Spinal cord (tissue), 10 donors: ENCODE measurements around the gene MAK. TPM values are rescaled to one million over a fixed set of nuclear protein-coding genes. Genes with fewer than 3 reads are reported as not detected.
"Not testable (repeated sequence)": the region's sequence is repeated elsewhere in the genome, so short reads cannot be mapped to it uniquely, and the experiment has no call there.

ENCODE experiments used
- DNase-seq, 6 donors: peaks; one replicate each; pipeline versions ENCODE4 v3.0.0 to v3.0.0-alpha.2; 2013 to 2015; ENCODE audit warnings: low spot score in 6 of 6, low read depth in 4 of 6
- H3K27ac ChIP-seq: one replicate; pipeline ENCODE4 v1.5.1; 2013; ENCODE audit warnings: low read depth, low read length, control low read depth
- H3K27me3 ChIP-seq: one replicate; pipeline ENCODE4 v1.6.1; 2013; ENCODE audit warnings: low read length; ENCODE audit not compliant: control insufficient read depth, insufficient read depth
- H3K36me3 ChIP-seq: one replicate; pipeline ENCODE4 v1.6.1; 2013; ENCODE audit warnings: low read length; ENCODE audit not compliant: control insufficient read depth, insufficient read depth
- H3K4me1 ChIP-seq: one replicate; pipeline ENCODE4 v1.6.1; 2013; ENCODE audit warnings: low read length; ENCODE audit not compliant: control insufficient read depth, insufficient read depth
- H3K4me3 ChIP-seq: one replicate; pipeline ENCODE4 v1.5.1; 2013; ENCODE audit warnings: low read depth, low read length, control low read depth
- H3K9me3 ChIP-seq: one replicate; pipeline ENCODE4 v1.6.1; 2013; ENCODE audit warnings: low read length; ENCODE audit not compliant: control insufficient read depth, insufficient read depth
- WGBS: methylation state at CpG from one replicate; pipeline ENCODE4 v1.1.5; 2013; ENCODE audit warnings: missing lambda C conversion rate; ENCODE audit not compliant: insufficient coverage; 5-methylcytosine and 5-hydroxymethylcytosine counted together
- long read RNA-seq, 4 donors: transcript quantifications; one replicate each; lab custom pipeline, GENCODE V29; 2026
- polyA plus RNA-seq, 2 donors: library from polyadenylated mRNA; unstranded; fragments of 120-200 nt; gene quantifications; one replicate each; pipeline ENCODE4 v1.2.1, GENCODE V29; 2013; ENCODE audit not compliant: insufficient read length in 2 of 2
- total RNA-seq, 2 donors: library from RNA; depleted of rRNA in 1 of 2; stranded (reverse); fragments of 120-200 nt in 1 of 2; fragments of >200 nt in 1 of 2; gene quantifications; one replicate each; pipeline versions ENCODE4 v1.2.3 to v1.2.4, GENCODE V29; 2013 to 2014
- donor health status: healthy.

The MAK gene
- total RNA-seq (1 to 10 TPM in 1 of 2 donors, under 1 TPM in 1; 0.79 to 2.0 TPM), polyA plus RNA-seq (1 to 10 TPM; 2.4 to 2.6 TPM)
- long read RNA-seq, donor 1, partial matches to known transcripts = 73 of 179 reads
- long read RNA-seq, donor 1, other reads (novel, unspliced or antisense) = 106 of 179 reads
- long read RNA-seq, donor 2 = 0 reads
- long read RNA-seq, donor 3 = 0 reads
- long read RNA-seq, donor 4, partial matches to known transcripts = 12 of 12 reads
- long read RNA-seq, donor 4, other reads (novel, unspliced or antisense) = 0 of 12 reads

GRCh38 chr6:10837995-10838793 lies at the start of gene MAK:
Gene MAK (minus strand): TSS chr6:10838539. CDS start chr6:10830648, 7,891 bp downstream.
- Histone ChIP-seq H3K27ac (peak within 1 kb of the TSS; percentile 68), H3K4me3 (peak within 1 kb of the TSS; percentile 66), H3K4me1 (peaks cover 15% of the 10 kb centered on the region), H3K27me3 (peaks cover 41% of the 10 kb centered on the region), H3K36me3 (no peaks in the 10 kb centered on the region), H3K9me3 (no peaks in the 10 kb centered on the region)
- peak; percentile 65 to 94 (median 74) for DNase-seq
- under 1% methylated on average over 50 of the region's 53 CpGs for WGBS

- peaks cover 26% of the 10 kb centered on the region for H3K4me1 ChIP-seq
- H3K27ac ChIP-seq = no peak within 1 kb of the TSS
- peak within 1 kb of the TSS; percentile 40 for H3K4me3 ChIP-seq
- WGBS = under 1% methylated on average over 57 of the region's 58 CpGs
- H3K36me3 ChIP-seq = no peaks in the 10 kb centered on the region
- H3K27me3 ChIP-seq = peaks cover 60% of the 10 kb centered on the region
- no peaks in the 10 kb centered on the region for H3K9me3 ChIP-seq
- peak in 2 of 6 donors; percentile 51 to 61 for DNase-seq
Observed at GRCh38 chr6:10886691-10887502, 48.6 kb upstream of the MAK start, which contains the start of gene SYCP2L. Gene SYCP2L (plus strand): TSS chr6:10887052. CDS start chr6:10887127, 75 bp downstream.

- peak overlapping the region; percentile 40 for H3K4me3 ChIP-seq
- DNase-seq, H3K27ac ChIP-seq, H3K36me3 ChIP-seq, H3K9me3 ChIP-seq: not testable (repeated sequence)
- H3K4me1 ChIP-seq = peaks cover 31% of the 10 kb centered on the region
- peaks cover 66% of the 10 kb centered on the region for H3K27me3 ChIP-seq
- 19% methylated on average over 11 of the region's 11 CpGs for WGBS
Observed at GRCh38 chr6:10886365-10886690, 48.0 kb upstream of the MAK start.

GRCh38 chr6:10884245-10884972 lies 46.1 kb upstream of the MAK start:
- WGBS = 16% methylated on average over 19 of the region's 24 CpGs
- H3K27me3 ChIP-seq = peaks cover 84% of the 10 kb centered on the region
- peak in 2 of 6 donors; percentile 16 to 28 for DNase-seq
- H3K4me1 ChIP-seq = peaks cover 31% of the 10 kb centered on the region
- no peak overlapping the region for H3K27ac ChIP-seq
- no peaks in the 10 kb centered on the region for H3K9me3 ChIP-seq
- no peaks in the 10 kb centered on the region for H3K36me3 ChIP-seq
- no peak overlapping the region for H3K4me3 ChIP-seq

- DNase-seq = peak in 2 of 6 donors; percentile 10 to 24
- Histone ChIP-seq H3K9me3 (no peaks in the 10 kb centered on the region), H3K27me3 (peaks cover 84% of the 10 kb centered on the region), H3K27ac (no peak overlapping the region), H3K4me1 (peaks cover 31% of the 10 kb centered on the region), H3K4me3 (no peak overlapping the region), H3K36me3 (no peaks in the 10 kb centered on the region)
- WGBS = 5% methylated on average over 30 of the region's 51 CpGs
Observed at GRCh38 chr6:10883312-10884244, 45.2 kb upstream of the MAK start.

GRCh38 chr6:10882657-10883171 lies 44.4 kb upstream of the MAK start:
- H3K9me3 ChIP-seq = no peaks in the 10 kb centered on the region
- H3K27me3 ChIP-seq = peaks cover 80% of the 10 kb centered on the region
- H3K27ac ChIP-seq = no peak overlapping the region
- no peak overlapping the region for H3K4me3 ChIP-seq
- peak in 2 of 6 donors; percentile 13 to 46 for DNase-seq
- no peaks in the 10 kb centered on the region for H3K36me3 ChIP-seq
- WGBS = 1% methylated on average over 24 of the region's 28 CpGs
- peaks cover 31% of the 10 kb centered on the region for H3K4me1 ChIP-seq

GRCh38 chr6:10882253-10882630 lies 43.9 kb upstream of the MAK start:
- Histone ChIP-seq H3K27me3 (peaks cover 75% of the 10 kb centered on the region), H3K4me1 (peaks cover 31% of the 10 kb centered on the region)
- 11% methylated on average over 10 of the region's 14 CpGs for WGBS
- not testable (repeated sequence) for H3K9me3 ChIP-seq, H3K36me3 ChIP-seq, DNase-seq, H3K27ac ChIP-seq, H3K4me3 ChIP-seq

GRCh38 chr6:10880366-10880765 lies 42.0 kb upstream of the MAK start:
- Histone ChIP-seq H3K9me3 (no peaks in the 10 kb centered on the region), H3K36me3 (no peaks in the 10 kb centered on the region), H3K27me3 (peaks cover 57% of the 10 kb centered on the region), H3K4me3 (no peak overlapping the region), H3K27ac (no peak overlapping the region), H3K4me1 (peaks cover 21% of the 10 kb centered on the region)
- WGBS = 95% methylated on average over 2 of the region's 2 CpGs
- DNase-seq = no peak
